GM23248 (cell line): ENCODE results near the gene BCKDHB. TPM values are rescaled to one million over a fixed set of nuclear protein-coding genes. Genes with fewer than 3 reads are reported as not detected.

Experiments
- DNase-seq: peaks from one replicate; pipeline ENCODE4 v3.0.0-alpha.2; 2015
- H2AFZ ChIP-seq: fragments of 200-600 bp; sonication (generic); 2 replicates; pipeline ENCODE4 v1.6.1; 2016; ENCODE audit warnings: antibody characterized with exemption
- H3F3A ChIP-seq: fragments of 200-600 bp; sonication (generic); 2 replicates; pipeline ENCODE4 v1.6.1; 2016; ENCODE audit warnings: mild to moderate bottlenecking, antibody characterized with exemption, mixed run types; ENCODE audit not compliant: insufficient read depth
- H3K27ac ChIP-seq: fragments of 200-600 bp; sonication (generic); 2 replicates; pipeline ENCODE4 v1.5.1; 2016; ENCODE audit warnings: mild to moderate bottlenecking
- H3K27me3 ChIP-seq: fragments of 200-600 bp; sonication (generic); replicated peaks from 2 replicates; pipeline ENCODE4 v1.6.1; 2016; ENCODE audit warnings: mild to moderate bottlenecking; ENCODE audit not compliant: insufficient read depth
- H3K36me3 ChIP-seq: fragments of 200-600 bp; sonication (generic); 2 replicates; pipeline ENCODE4 v1.6.1; 2016; ENCODE audit warnings: low read depth, mild to moderate bottlenecking
- H3K4me1 ChIP-seq: fragments of 200-600 bp; sonication (generic); 2 replicates; pipeline ENCODE4 v1.6.1; 2016; ENCODE audit warnings: mild to moderate bottlenecking; ENCODE audit not compliant: insufficient read depth
- H3K4me2 ChIP-seq: fragments of 200-600 bp; sonication (generic); one replicate; pipeline ENCODE4 v1.6.1; 2016; ENCODE audit warnings: mild to moderate bottlenecking; ENCODE audit not compliant: unreplicated experiment
- H3K4me3 ChIP-seq: fragments of 200-600 bp; sonication (generic); 2 replicates; pipeline ENCODE4 v1.5.1; 2016; ENCODE audit warnings: mild to moderate bottlenecking
- H3K79me2 ChIP-seq: fragments of 200-600 bp; sonication (generic); 2 replicates; pipeline ENCODE4 v1.6.1; 2016; ENCODE audit warnings: mild to moderate bottlenecking; ENCODE audit not compliant: insufficient read depth
- H3K9ac ChIP-seq: fragments of 200-600 bp; sonication (generic); 2 replicates; pipeline ENCODE4 v1.6.1; 2016; ENCODE audit warnings: mild to moderate bottlenecking
- H3K9me2 ChIP-seq: fragments of 200-600 bp; sonication (generic); 2 replicates; pipeline ENCODE4 v1.6.1; 2016; ENCODE audit warnings: mixed run types, mild to moderate bottlenecking, moderate library complexity; ENCODE audit not compliant: insufficient read depth
- H3K9me3 ChIP-seq: fragments of 200-600 bp; sonication (generic); one replicate; pipeline ENCODE4 v1.6.1; 2017; ENCODE audit warnings: low read depth
- H4K20me1 ChIP-seq: fragments of 200-600 bp; sonication (generic); 2 replicates; pipeline ENCODE4 v1.6.0; 2016; ENCODE audit not compliant: insufficient read depth
- EZH2 ChIP-seq: fragments of 200-600 bp; sonication (generic); IDR thresholded peaks from 2 replicates; pipeline ENCODE4 v1.6.1; 2018; ENCODE audit warnings: antibody characterized with exemption, mild to moderate bottlenecking; ENCODE audit not compliant: insufficient read depth, poor library complexity, severe bottlenecking
- EZH2phosphoT487 ChIP-seq: fragments of 200-600 bp; sonication (generic); IDR thresholded peaks from 2 replicates; pipeline ENCODE4 v1.6.1; 2018; ENCODE audit warnings: antibody characterized with exemption, moderate library complexity, mild to moderate bottlenecking, low read depth; ENCODE audit not compliant: insufficient read depth
- WGBS, 2 experiments: methylation state at CpG; one replicate each; pipeline ENCODE4 v1.1.6; 2015 to 2017; ENCODE audit warnings: low lambda C conversion rate in 2 of 2, low coverage in 1 of 2; ENCODE audit errors: missing lambda C conversion rate in 2 of 2; 5-methylcytosine and 5-hydroxymethylcytosine counted together
- in situ Hi-C: fragments of 300-500 bp; cut with MboI; formaldehyde crosslinking; loops from 2 replicates; pipeline ENCODE4 v1.15.0; 2020
- polyA plus RNA-seq: library from polyadenylated mRNA; unstranded; fragments of >200 nt; fragmentation: Nextera tagmentation; extraction: Ambion mirVana; gene quantifications from 2 replicates; pipeline ENCODE4 v1.2.1, GENCODE V29; 2016
- total RNA-seq: library from RNA; depleted of rRNA; stranded (reverse); fragments of >200 nt; shearing (Covaris generic); gene quantifications from 2 replicates; pipeline ENCODE4 v1.2.3, GENCODE V29; 2014

Gene BCKDHB
- total and polyA plus RNA-seq, 2 experiments from 2014 or later, result 18.4 to 33.8 TPM

DNA sequence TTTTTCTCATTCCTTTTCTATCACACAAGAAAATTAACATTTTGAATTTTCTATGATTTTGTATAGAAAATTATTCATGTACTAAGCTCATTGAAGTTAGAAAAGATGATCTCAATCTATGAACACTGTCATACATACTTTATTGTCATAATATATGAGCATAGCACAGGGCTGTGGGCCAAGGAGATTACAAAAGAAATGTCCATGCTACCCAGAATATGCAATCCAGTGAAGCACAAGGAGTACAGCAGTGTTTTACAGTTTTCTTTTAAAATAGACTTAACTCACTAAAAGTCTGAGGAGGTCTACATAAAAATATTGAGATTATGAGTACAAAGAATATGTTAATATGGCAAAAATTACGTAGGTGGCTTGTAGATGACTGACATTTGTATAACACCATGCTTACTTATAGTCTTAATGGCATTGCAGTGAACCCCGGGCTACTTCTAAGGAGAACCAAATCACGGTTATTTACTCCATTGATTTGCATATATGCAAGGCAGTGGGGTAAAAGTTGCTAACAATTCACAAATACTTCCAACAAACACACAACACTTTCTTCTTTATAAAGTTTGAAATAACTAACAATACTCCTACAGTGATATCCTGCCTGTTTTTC lies 257.1 kb downstream of the BCKDHB start:
- H2AFZ ChIP-seq, result no peak overlapping the region
- H3K27me3 ChIP-seq, result no peaks in the 10 kb centered on the region
- no peak for TF ChIP-seq EZH2
- no peak for TF ChIP-seq EZH2phosphoT487
- no peak overlapping the region for H3K4me3 ChIP-seq
- H4K20me1 ChIP-seq, result no peaks in the 10 kb centered on the region
- H3F3A ChIP-seq, result no peaks in the 10 kb centered on the region
- no peak overlapping the region for H3K27ac ChIP-seq
- DNase-seq, result peak; percentile 10
- no peaks in the 10 kb centered on the region for H3K4me1 ChIP-seq
- whole genome bisulfite sequencing, 2 experiments, result 94 to 95% methylated on average over 3 of the region's 3 CpGs
- no peaks in the 10 kb centered on the region for H3K9me2 ChIP-seq
- H3K9me3 ChIP-seq, result no peaks in the 10 kb centered on the region
- H3K4me2 ChIP-seq, result no peak overlapping the region
- H3K36me3 ChIP-seq, result no peaks in the 10 kb centered on the region
- H3K79me2 ChIP-seq, result no peaks in the 10 kb centered on the region
- no peak overlapping the region for H3K9ac ChIP-seq
- in situ Hi-C loops, result no loop called here

DNA sequence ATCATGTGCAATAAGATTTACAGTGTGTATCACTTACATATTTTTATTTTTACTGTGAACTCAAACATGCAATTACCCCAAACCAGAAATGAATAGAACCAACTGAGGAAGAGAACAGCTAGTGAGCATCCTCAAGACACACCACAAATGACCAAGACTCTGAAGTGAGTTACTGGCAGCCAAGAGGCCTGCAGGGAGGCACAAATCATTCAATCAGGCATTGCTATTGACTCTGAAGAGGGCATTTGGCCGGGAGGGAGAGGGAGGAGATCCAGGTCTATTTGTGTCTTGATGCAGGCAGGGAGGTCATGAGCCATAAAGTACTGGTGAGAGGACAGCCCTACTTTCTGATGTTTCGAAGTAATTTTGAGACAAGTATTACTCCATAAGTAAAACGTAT lies 257.7 kb downstream of the BCKDHB start:
- Histone ChIP-seq H3K27me3 (no peaks in the 10 kb centered on the region), H3K4me3 (no peak overlapping the region), H3K9ac (no peak overlapping the region), H2AFZ (no peak overlapping the region), H3K9me2 (no peaks in the 10 kb centered on the region), H3K4me1 (no peaks in the 10 kb centered on the region), H3F3A (no peaks in the 10 kb centered on the region), H3K79me2 (no peaks in the 10 kb centered on the region), H3K9me3 (no peaks in the 10 kb centered on the region), H3K4me2 (no peak overlapping the region), H3K36me3 (no peaks in the 10 kb centered on the region), H4K20me1 (no peaks in the 10 kb centered on the region), H3K27ac (no peak overlapping the region)
- DNase-seq, result no peak
- in situ Hi-C loops, result no loop called here
- TF ChIP-seq EZH2, result no peak
- no peak for TF ChIP-seq EZH2phosphoT487
- 81 to 84% methylated on average over 3 of the region's 3 CpGs for WGBS, 2 experiments

DNA sequence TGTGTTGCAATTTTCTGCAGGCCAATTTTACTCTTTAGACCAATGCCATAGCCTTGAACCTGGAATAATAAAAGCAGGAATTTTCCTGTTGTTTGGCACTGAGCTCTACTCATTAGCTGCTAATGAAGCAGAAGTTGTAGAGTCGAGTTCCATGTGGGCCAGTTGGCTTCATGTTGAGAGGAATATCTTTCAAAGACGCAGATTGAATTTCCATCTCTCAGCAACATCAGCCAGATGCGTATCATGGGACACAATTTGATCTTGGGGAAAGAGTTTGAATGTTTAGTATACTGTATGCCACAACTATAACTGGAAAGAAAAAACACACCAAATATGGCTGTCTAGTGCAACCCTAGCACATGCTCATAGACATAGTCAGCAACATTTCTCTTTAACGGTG lies 259.6 kb downstream of the BCKDHB start:
- no peaks in the 10 kb centered on the region for H3K36me3 ChIP-seq
- H3K79me2 ChIP-seq, result no peaks in the 10 kb centered on the region
- no peaks in the 10 kb centered on the region for H3K9me3 ChIP-seq
- WGBS, 2 experiments, result 75% methylated on average over 4 of the region's 4 CpGs
- TF ChIP-seq EZH2phosphoT487 (no peak), EZH2 (no peak)
- in situ Hi-C loops, result no loop called here
- no peaks in the 10 kb centered on the region for H3K27me3 ChIP-seq
- no peak overlapping the region for H3K4me2 ChIP-seq
- H3K9ac ChIP-seq, result no peak overlapping the region
- no peak overlapping the region for H2AFZ ChIP-seq
- H3K4me1 ChIP-seq, result no peaks in the 10 kb centered on the region
- no peak for DNase-seq
- no peaks in the 10 kb centered on the region for H3F3A ChIP-seq
- no peaks in the 10 kb centered on the region for H3K9me2 ChIP-seq
- no peaks in the 10 kb centered on the region for H4K20me1 ChIP-seq
- H3K4me3 ChIP-seq, result no peak overlapping the region
- no peak overlapping the region for H3K27ac ChIP-seq

DNA sequence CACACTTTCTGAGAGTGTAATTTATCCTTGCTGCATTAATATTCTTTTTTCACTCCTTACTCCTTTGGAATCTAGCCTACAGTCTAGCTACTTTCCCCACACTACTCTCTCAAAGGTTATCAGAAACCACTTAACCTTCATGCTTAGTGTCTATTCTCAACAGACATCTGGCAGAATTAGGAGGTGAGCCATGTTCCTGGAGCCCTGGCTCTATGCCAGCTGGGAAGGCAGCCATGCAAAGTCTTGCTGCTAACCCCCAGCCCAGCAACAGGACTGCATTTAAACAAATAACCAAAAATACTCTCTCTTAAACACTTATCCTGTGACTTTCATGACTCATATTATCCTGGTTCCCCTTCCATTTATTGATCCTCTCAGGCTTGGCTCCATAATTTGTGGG lies 260.2 kb downstream of the BCKDHB start:
- DNase-seq, result no peak
- TF ChIP-seq EZH2 (no peak), EZH2phosphoT487 (no peak)
- in situ Hi-C loops, result no loop called here

DNA sequence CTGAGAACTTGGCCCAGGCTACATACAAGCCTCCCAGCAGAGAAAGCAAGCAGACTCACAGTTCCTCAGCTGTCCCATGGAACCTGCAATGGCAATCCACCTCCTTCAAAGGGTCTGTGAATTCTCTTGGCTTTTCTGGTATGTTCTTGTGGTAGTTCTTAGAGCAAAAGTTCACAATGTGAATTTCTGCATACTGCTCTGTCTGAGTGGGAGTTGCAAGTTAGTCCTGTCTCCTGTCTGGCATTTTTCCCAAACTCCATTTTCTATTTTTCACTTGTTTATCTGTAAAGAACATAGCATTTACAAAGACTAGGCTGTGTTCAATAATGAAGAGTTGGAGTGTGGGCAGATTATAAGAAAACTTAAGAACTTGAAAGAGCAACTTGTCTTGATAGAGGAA lies 269.9 kb downstream of the BCKDHB start:
- no peak overlapping the region for H3K27ac ChIP-seq
- no peak for DNase-seq
- H3K4me1 ChIP-seq, result no peaks in the 10 kb centered on the region
- in situ Hi-C loops, result no loop called here
- no peaks in the 10 kb centered on the region for H3K27me3 ChIP-seq
- no peak overlapping the region for H3K4me2 ChIP-seq
- H3K36me3 ChIP-seq, result no peaks in the 10 kb centered on the region
- H4K20me1 ChIP-seq, result no peaks in the 10 kb centered on the region
- H3K79me2 ChIP-seq, result no peaks in the 10 kb centered on the region
- no peaks in the 10 kb centered on the region for H3F3A ChIP-seq
- H3K4me3 ChIP-seq, result no peak overlapping the region
- H2AFZ ChIP-seq, result no peak overlapping the region
- no peaks in the 10 kb centered on the region for H3K9me2 ChIP-seq
- no peaks in the 10 kb centered on the region for H3K9me3 ChIP-seq
- TF ChIP-seq EZH2phosphoT487 (no peak), EZH2 (no peak)
- H3K9ac ChIP-seq, result no peak overlapping the region

More for the DNA sequence above, 260.2 kb downstream of the BCKDHB start:
- Histone ChIP-seq H3K9ac (no peak overlapping the region), H3K79me2 (no peaks in the 10 kb centered on the region), H3K9me2 (no peaks in the 10 kb centered on the region), H4K20me1 (no peaks in the 10 kb centered on the region), H3K36me3 (no peaks in the 10 kb centered on the region), H3K4me2 (no peak overlapping the region), H3K4me3 (no peak overlapping the region), H3F3A (no peaks in the 10 kb centered on the region), H3K9me3 (no peaks in the 10 kb centered on the region), H3K27ac (no peak overlapping the region), H3K4me1 (no peaks in the 10 kb centered on the region), H2AFZ (no peak overlapping the region), H3K27me3 (no peaks in the 10 kb centered on the region)
